Heart right ventricle (tissue), 16 donors: ENCODE measurements around the gene CPOX. TPM values are rescaled to one million over a fixed set of nuclear protein-coding genes. Genes with fewer than 3 reads are reported as not detected.
A peak's percentile ranks its signal among the peaks of the same experiment; 100 is the strongest.

Experiments used
- ATAC-seq, 8 donors: fragments of 200-7000 bp; cut with Tn5 transposase; one replicate each; pipeline ENCODE4 v1.9.1; 2020; ENCODE audit warnings: mild to moderate bottlenecking in 8 of 8, moderate library complexity in 8 of 8, moderate number of reproducible peaks in 1 of 8
- DNase-seq, 2 donors: peaks; one replicate each; pipeline ENCODE4 v3.0.0-alpha.2; 2020
- H3K27ac ChIP-seq, 10 donors: fragments of 200-600 bp; sonication (generic) in 2 of 10; one replicate each; pipeline versions ENCODE4 v1.5.0 to v1.8.0; 2020 to 2022; ENCODE audit warnings: mild to moderate bottlenecking in 3 of 10
- H3K27me3 ChIP-seq, 7 donors: fragments of 200-600 bp; one replicate each; pipeline ENCODE4 v1.8.0; 2021 to 2022; ENCODE audit warnings: mild to moderate bottlenecking in 2 of 7
- H3K36me3 ChIP-seq, 9 donors: fragments of 200-600 bp; sonication (generic) in 1 of 9; one replicate each; pipeline versions ENCODE4 v1.5.0 to v1.8.0; 2020 to 2022; ENCODE audit warnings: mild to moderate bottlenecking in 2 of 9
- H3K4me1 ChIP-seq, 9 donors: fragments of 200-600 bp; sonication (generic) in 1 of 9; one replicate each; pipeline versions ENCODE4 v1.5.0 to v1.8.0; 2020 to 2022; ENCODE audit warnings: mild to moderate bottlenecking in 4 of 9
- H3K4me3 ChIP-seq, 10 donors: fragments of 200-600 bp; sonication (generic) in 2 of 10; one replicate each; pipeline versions ENCODE4 v1.5.0 to v1.8.0; 2020 to 2022; ENCODE audit warnings: mild to moderate bottlenecking in 7 of 10, moderate library complexity in 2 of 10
- H3K9me3 ChIP-seq, 11 donors: fragments of 200-600 bp in 10 of 11; sonication (generic) in 2 of 11; one replicate each; pipeline versions ENCODE4 v1.5.0 to v1.8.0; 2013 to 2022; ENCODE audit warnings: mild to moderate bottlenecking in 2 of 11, control low read depth in 1 of 11, moderate library complexity in 1 of 11
- CTCF ChIP-seq, 9 donors: fragments of 200-600 bp; sonication (generic) in 2 of 9; IDR thresholded peaks; one replicate each; pipeline versions ENCODE4 v1.5.0 to v1.8.0; 2021 to 2022; ENCODE audit warnings: antibody characterized with exemption in 9 of 9, mild to moderate bottlenecking in 5 of 9, moderate library complexity in 1 of 9
- WGBS, 2 donors: extraction: QIAGEN DNeasy Blood & Tissue Kit; methylation state at CpG; one replicate each; pipeline ENCODE4 v1.1.7; 2013; ENCODE audit warnings: inconsistent platforms in 1 of 2; 5-methylcytosine and 5-hydroxymethylcytosine counted together
- intact Hi-C, 10 donors: fragments of 100-400 bp; cut with DNase I; formaldehyde crosslinking; loops; one replicate each; pipeline versions ENCODE4 v1.11.1 to v1.14.2; 2022
- polyA plus RNA-seq, 2 donors: library from polyadenylated mRNA; stranded (reverse); fragments of 200-250 nt; gene quantifications; one replicate each; pipeline ENCODE4 v1.2.3, GENCODE V29; 2013
- total RNA-seq, 10 donors: library from RNA; stranded (reverse); fragmentation: NEBNext Ultra II Directional in 3 of 10; extraction: Animal tissue kit (Norgen Biotek cat#: 25700) in 3 of 10; gene quantifications; one replicate each; pipeline versions ENCODE4 v1.2.1 to v1.2.4, GENCODE V29; 2021 to 2023
- donor health status: Arrhythmogenic right ventricular cardiomyopathy.
- donor health status: ischemic (EF 13 %, LVEDD 7.1; RV severe dilation, severe dysfunction).
- donor health status: healthy with polysubstance abuse.
- donor health status: DM: no; HTN: yes; CAD: no.
- donor health status: DM: no; HTN: no; CAD: no.
- donor health status: ischemic (EF 25% LVEDD 6.9; RV normal size, moderate dysfunction).
- donor health status: ischemic (EF 25% LVEDD 5.7; RV mildly dilated, moderate dysfunction).
- donor health status: healthy.
- donor health status: DM: yes; HTN: yes; CAD: no.
- donor health status: Ischemic cardiomyopathy.
- donor health status: ischemic (EF 35%, LVEDD 5.7; RV mildly dilated, moderate dysfunction).
- donor health status: nonischemic (EF 11% LVEDD 7.7; RV severe dilation, severe dysfunction).
- donor health status: DM: yes; HTN: yes; CAD: no.
- donor health status: PGD.
- donor health status: ischemic (EF 29% LVEDD 5.4; RV normal size, mild dysfunction).
- donor health status: nonischemic (EF 23%, LVEDD 6.1; RV moderate dilation, normal function).

The CPOX gene
- total and polyA plus RNA-seq, 12 donors: 7.7 to 12.5 (median 11.0) TPM

GRCh38 chr3:98550833-98551232 lies 42.6 kb downstream of the CPOX start:
- no peaks in the 10 kb centered on the region for H3K9me3 ChIP-seq
- H3K4me3 ChIP-seq: no peak overlapping the region
- DNase-seq (no peak), ATAC-seq (no peak)
- intact Hi-C loops: no loop called here
- H3K27me3 ChIP-seq: peaks cover 0 to 11% (median 4%) of the 10 kb centered on the region in 7 donors
- H3K27ac ChIP-seq: no peak overlapping the region
- H3K4me1 ChIP-seq: peaks cover 0 to 8% (median 0%) of the 10 kb centered on the region in 9 donors
- WGBS, 2 donors: 89 to 99% methylated on average over 3 of the region's 3 CpGs
- no peak for TF ChIP-seq CTCF (IDR thresholded peaks at IDR 0.05)
- no peaks in the 10 kb centered on the region for H3K36me3 ChIP-seq

GRCh38 chr3:98548544-98548943 lies 44.9 kb downstream of the CPOX start:
- intact Hi-C loops: no loop called here
- no peak overlapping the region for H3K4me3 ChIP-seq
- no peak for DNase-seq
- TF ChIP-seq CTCF (IDR thresholded peaks at IDR 0.05): no peak
- H3K4me1 ChIP-seq: peaks cover 0 to 7% (median 0%) of the 10 kb centered on the region in 9 donors
- H3K36me3 ChIP-seq: no peaks in the 10 kb centered on the region
- H3K27me3 ChIP-seq: peaks cover 0 to 12% (median 4%) of the 10 kb centered on the region in 7 donors
- WGBS, 2 donors: 77 to 88% methylated on average over 5 of the region's 5 CpGs
- H3K9me3 ChIP-seq: no peaks in the 10 kb centered on the region
- no peak overlapping the region for H3K27ac ChIP-seq
- ATAC-seq: no peak

- H3K4me1 ChIP-seq: no peaks in the 10 kb centered on the region
- H3K9me3 ChIP-seq: no peaks in the 10 kb centered on the region
- no peak overlapping the region for H3K27ac ChIP-seq
- 79 to 85% methylated on average over 5 of the region's 5 CpGs for WGBS, 2 donors
- ATAC-seq: no peak
- no peak for TF ChIP-seq CTCF (IDR thresholded peaks at IDR 0.05)
- H3K4me3 ChIP-seq: no peak overlapping the region
- peaks cover 0 to 12% (median 4%) of the 10 kb centered on the region in 7 donors for H3K27me3 ChIP-seq
- intact Hi-C loops: no loop called here
- no peak for DNase-seq
- no peaks in the 10 kb centered on the region for H3K36me3 ChIP-seq
These were observed 47.5 kb downstream of the CPOX start for GRCh38 chr3:98545940-98546339.

- WGBS, 2 donors: 89 to 96% methylated on average over 1 of the region's 1 CpG
- H3K27ac ChIP-seq: no peak overlapping the region
- H3K27me3 ChIP-seq: peaks cover 0 to 7% (median 0%) of the 10 kb centered on the region in 7 donors
- no peaks in the 10 kb centered on the region for H3K36me3 ChIP-seq
- H3K9me3 ChIP-seq: no peaks in the 10 kb centered on the region
- intact Hi-C loops: no loop called here
- no peak for TF ChIP-seq CTCF (IDR thresholded peaks at IDR 0.05)
- no peaks in the 10 kb centered on the region for H3K4me1 ChIP-seq
- no peak overlapping the region for H3K4me3 ChIP-seq
- DNase-seq: no peak
- peak in 1 of 8 donors; percentile 28 for ATAC-seq
These were observed 50.8 kb downstream of the CPOX start for GRCh38 chr3:98542623-98543022.
